ENCODE measurements around the gene DMC1. TPM values are rescaled to one million over a fixed set of nuclear protein-coding genes. Genes with fewer than 3 reads are reported as not detected.
"Not testable (repeated sequence)": the region's sequence is repeated elsewhere in the genome, so short reads cannot be mapped to it uniquely, and the experiment has no call there.

The DMC1 gene
- total and polyA plus RNA-seq, 7 experiments from 2014 or later, result 0.13 to 7.4 (median 0.54) TPM; not detected in 2

GRCh38 chr22:38601221-38601764 is 31.3 kb upstream of the DMC1 start:
- no peak overlapping the region for H3K4me3 Mint-ChIP-seq
- no peaks in the 10 kb centered on the region for H3K9me3 ChIP-seq (ENCODE audit: control insufficient read depth in 2 of 3, low read length in 3 of 3)
- peaks cover 0 to 15% (median 0%) of the 10 kb centered on the region in 5 donors for H3K27me3 Mint-ChIP-seq
- H3K27me3 ChIP-seq (ENCODE audit: control insufficient read depth in 2 of 2, insufficient read depth in 2 of 2, low read length in 2 of 2), result peaks cover 0 to 1% of the 10 kb centered on the region in 2 donors
- H3K27ac Mint-ChIP-seq, result peak overlapping the region in 1 of 9 donors; percentile 2
- H3K4me1 ChIP-seq (ENCODE audit: control insufficient read depth in 2 of 2, insufficient read depth in 2 of 2, low read length in 2 of 2), result no peaks in the 10 kb centered on the region
- ATAC-seq (no peak), DNase-seq (no peak)
- H3K36me3 ChIP-seq (ENCODE audit: control insufficient read depth in 2 of 3, insufficient read depth in 3 of 3, low read length in 3 of 3), result no peaks in the 10 kb centered on the region
- peaks cover 0 to 1% (median 0%) of the 10 kb centered on the region in 7 donors for H3K4me1 Mint-ChIP-seq
- H3K36me3 Mint-ChIP-seq, result no peaks in the 10 kb centered on the region
- H3K4me3 ChIP-seq (ENCODE audit: low read length), result no peak overlapping the region
- ChIA-PET POLR2A (no interaction called here), CTCF (interaction anchor here (0.6 kb wide), 1 partner anchor 52 kb away, joined by 7 read pairs; no protein-coding TSS in a partner anchor)
- H3K9me3 Mint-ChIP-seq, result no peaks in the 10 kb centered on the region
- intact Hi-C loops (cut with micrococcal nuclease), result no loop called here
- no peak overlapping the region for H3K27ac ChIP-seq (ENCODE audit: low read depth, low read length)

GRCh38 chr22:38599466-38599865 is 29.5 kb upstream of the DMC1 start:
- no peaks in the 10 kb centered on the region for H3K36me3 ChIP-seq (ENCODE audit: control insufficient read depth in 2 of 3, insufficient read depth in 3 of 3, low read length in 3 of 3)
- intact Hi-C loops (cut with micrococcal nuclease), result no loop called here
- H3K27me3 ChIP-seq (ENCODE audit: control insufficient read depth in 2 of 2, insufficient read depth in 2 of 2, low read length in 2 of 2), result no peaks in the 10 kb centered on the region
- H3K9me3 ChIP-seq (ENCODE audit: control insufficient read depth in 2 of 3, low read length in 3 of 3), result no peaks in the 10 kb centered on the region
- CTCF ChIA-PET, result no interaction called here
- Mint-ChIP-seq H3K27me3 (peaks cover 0 to 15% (median 6%) of the 10 kb centered on the region in 5 donors), H3K4me1 (peaks cover 0 to 1% (median 0%) of the 10 kb centered on the region in 7 donors), H3K27ac (no peak overlapping the region), H3K36me3 (no peaks in the 10 kb centered on the region), H3K4me3 (no peak overlapping the region), H3K9me3 (no peaks in the 10 kb centered on the region)
- H3K4me1 ChIP-seq (ENCODE audit: control insufficient read depth in 2 of 2, insufficient read depth in 2 of 2, low read length in 2 of 2), result no peaks in the 10 kb centered on the region
- DNase-seq, result no peak
- no peak overlapping the region for H3K27ac ChIP-seq (ENCODE audit: low read depth, low read length)
- POLR2A ChIA-PET, result no interaction called here
- H3K4me3 ChIP-seq (ENCODE audit: low read length), result no peak overlapping the region
- ATAC-seq, result no peak

- intact Hi-C loops (cut with micrococcal nuclease); H3K4me3 ChIP-seq (ENCODE audit: low read length); H3K4me1 Mint-ChIP-seq; H3K9me3 Mint-ChIP-seq; H3K9me3 ChIP-seq (ENCODE audit: control insufficient read depth in 2 of 3, low read length in 3 of 3); H3K27ac Mint-ChIP-seq; H3K36me3 Mint-ChIP-seq; ATAC-seq; H3K27me3 Mint-ChIP-seq; H3K4me1 ChIP-seq (ENCODE audit: control insufficient read depth in 2 of 2, insufficient read depth in 2 of 2, low read length in 2 of 2); H3K4me3 Mint-ChIP-seq; DNase-seq; H3K27ac ChIP-seq (ENCODE audit: low read depth, low read length); CTCF ChIA-PET; H3K27me3 ChIP-seq (ENCODE audit: control insufficient read depth in 2 of 2, insufficient read depth in 2 of 2, low read length in 2 of 2); H3K36me3 ChIP-seq (ENCODE audit: control insufficient read depth in 2 of 3, insufficient read depth in 3 of 3, low read length in 3 of 3): not testable (repeated sequence)
- POLR2A ChIA-PET, result interaction anchor here (0.6 kb wide), 1 partner anchor 120 kb away, joined by 3 read pairs; no protein-coding TSS in a partner anchor
Measured at GRCh38 chr22:38582923-38583322, 12.9 kb upstream of the DMC1 start.

- ChIA-PET POLR2A (no interaction called here), CTCF (no interaction called here)
- no peaks in the 10 kb centered on the region for H3K4me1 Mint-ChIP-seq
- Histone ChIP-seq H3K9me3 (ENCODE audit: control insufficient read depth in 2 of 3, low read length in 3 of 3) (no peaks in the 10 kb centered on the region), H3K27me3 (ENCODE audit: control insufficient read depth in 2 of 2, insufficient read depth in 2 of 2, low read length in 2 of 2) (no peaks in the 10 kb centered on the region), H3K4me3 (ENCODE audit: low read length) (no peak overlapping the region), H3K36me3 (ENCODE audit: control insufficient read depth in 2 of 3, insufficient read depth in 3 of 3, low read length in 3 of 3) (no peaks in the 10 kb centered on the region), H3K4me1 (ENCODE audit: control insufficient read depth in 2 of 2, insufficient read depth in 2 of 2, low read length in 2 of 2) (no peaks in the 10 kb centered on the region), H3K27ac (ENCODE audit: low read depth, low read length) (no peak overlapping the region)
- no peak for ATAC-seq
- peaks cover 0 to 4% (median 0%) of the 10 kb centered on the region in 5 donors for H3K27me3 Mint-ChIP-seq
- no peak for DNase-seq
- H3K4me3 Mint-ChIP-seq, result no peak overlapping the region
- intact Hi-C loops (cut with micrococcal nuclease), result loop anchor here in 1 of 2 donors (10.0 kb wide), 2 partner anchors 314 to 474 kb away; no protein-coding TSS in a partner anchor
- peak overlapping the region in 1 of 9 donors; percentile 7 for H3K27ac Mint-ChIP-seq
- H3K36me3 Mint-ChIP-seq, result no peaks in the 10 kb centered on the region
- H3K9me3 Mint-ChIP-seq, result no peaks in the 10 kb centered on the region
Measured at GRCh38 chr22:38578505-38578904, 8.5 kb upstream of the DMC1 start.

GRCh38 chr22:38572065-38572464 is 2.1 kb upstream of the DMC1 start:
- peak in 5 of 9 donors; percentile 28 to 38 (median 31) for DNase-seq
- Histone ChIP-seq H3K4me3 (ENCODE audit: low read length) (no peak overlapping the region), H3K9me3 (ENCODE audit: control insufficient read depth in 2 of 3, low read length in 3 of 3) (no peaks in the 10 kb centered on the region), H3K4me1 (ENCODE audit: control insufficient read depth in 2 of 2, insufficient read depth in 2 of 2, low read length in 2 of 2) (peaks cover 7 to 8% of the 10 kb centered on the region in 2 donors), H3K27ac (ENCODE audit: low read depth, low read length) (no peak overlapping the region), H3K36me3 (ENCODE audit: control insufficient read depth in 2 of 3, insufficient read depth in 3 of 3, low read length in 3 of 3) (no peaks in the 10 kb centered on the region), H3K27me3 (ENCODE audit: control insufficient read depth in 2 of 2, insufficient read depth in 2 of 2, low read length in 2 of 2) (no peaks in the 10 kb centered on the region)
- H3K27ac Mint-ChIP-seq, result no peak overlapping the region
- intact Hi-C loops (cut with micrococcal nuclease), result loop anchor here (1.0 to 10.0 kb wide), 8 partner anchors 85 to 520 kb away; partner anchors contain the start of genes CBY1 (in 1 of the 2), FAM227A (in 1 of the 2) and SUN2 (in 1 of the 2)
- CTCF ChIA-PET, result interaction anchor here (0.6 to 4.4 kb wide), 5 partner anchors 9 to 645 kb away, joined by 3 to 22 read pairs (median 4); no protein-coding TSS in a partner anchor
- H3K9me3 Mint-ChIP-seq, result no peaks in the 10 kb centered on the region
- no peaks in the 10 kb centered on the region for H3K36me3 Mint-ChIP-seq
- peaks cover 7 to 21% (median 17%) of the 10 kb centered on the region in 7 donors for H3K4me1 Mint-ChIP-seq
- no peak for ATAC-seq
- H3K4me3 Mint-ChIP-seq, result no peak overlapping the region
- POLR2A ChIA-PET, result interaction anchor here (0.6 to 1.5 kb wide), 2 partner anchors 16 to 70 kb away, joined by 3 to 6 read pairs; no protein-coding TSS in a partner anchor
- peaks cover 0 to 7% (median 0%) of the 10 kb centered on the region in 5 donors for H3K27me3 Mint-ChIP-seq

GRCh38 chr22:38570779-38571364 is 889 bp upstream of the DMC1 start:
- Histone ChIP-seq H3K27me3 (ENCODE audit: control insufficient read depth in 2 of 2, insufficient read depth in 2 of 2, low read length in 2 of 2) (no peaks in the 10 kb centered on the region), H3K9me3 (ENCODE audit: control insufficient read depth in 2 of 3, low read length in 3 of 3) (no peaks in the 10 kb centered on the region), H3K27ac (ENCODE audit: low read depth, low read length) (peak overlapping the region; percentile 87), H3K4me1 (ENCODE audit: control insufficient read depth in 2 of 2, insufficient read depth in 2 of 2, low read length in 2 of 2) (peaks cover 7 to 8% of the 10 kb centered on the region in 2 donors), H3K36me3 (ENCODE audit: control insufficient read depth in 2 of 3, insufficient read depth in 3 of 3, low read length in 3 of 3) (no peaks in the 10 kb centered on the region), H3K4me3 (ENCODE audit: low read length) (peak overlapping the region; percentile 88)
- DNase-seq (peak; percentile 4 to 55 (median 38)), ATAC-seq (no peak)
- peak overlapping the region; percentile 70 to 94 (median 91) for H3K27ac Mint-ChIP-seq
- H3K36me3 Mint-ChIP-seq, result no peaks in the 10 kb centered on the region
- H3K27me3 Mint-ChIP-seq, result peaks cover 0 to 7% (median 0%) of the 10 kb centered on the region in 5 donors
- POLR2A ChIA-PET, result interaction anchor here (1.0 to 2.0 kb wide), 7 partner anchors 19 to 519 kb away, joined by 3 to 6 read pairs (median 3); partner anchors contain the start of gene PICK1
- intact Hi-C loops (cut with micrococcal nuclease), result loop anchor here (1.0 to 10.0 kb wide), 16 partner anchors 39 to 618 kb away; partner anchors contain the start of genes CBY1 (in 2 of the 2), DDX17 (in 2 of the 2), FAM227A (in 2 of the 2) and PLA2G6 (in 2 of the 2)
- peaks cover 7 to 21% (median 17%) of the 10 kb centered on the region in 7 donors for H3K4me1 Mint-ChIP-seq
- H3K4me3 Mint-ChIP-seq, result peak overlapping the region; percentile 89 to 94 (median 92)
- CTCF ChIA-PET, result interaction anchor here (0.6 to 4.4 kb wide), 4 partner anchors 8 to 932 kb away, joined by 3 to 22 read pairs (median 4); no protein-coding TSS in a partner anchor
- no peaks in the 10 kb centered on the region for H3K9me3 Mint-ChIP-seq
